HEK293T (cell line): ENCODE data around the gene CDK14.

ENCODE experiments used
- CTCF ChIA-PET: fragments of 350-600 bp; formaldehyde crosslinking; extraction: SDS; loops from one replicate; lab custom pipeline; 2021; ENCODE audit warnings: antibody characterized with exemption, inconsistent platforms; lab: Yijun Ruan, JAX
- POLR2A ChIA-PET: fragments of 350-600 bp; formaldehyde crosslinking; extraction: SDS; loops from one replicate; lab custom pipeline; 2020; ENCODE audit warnings: antibody characterized with exemption, inconsistent platforms; lab: Yijun Ruan, JAX
- DNase-seq: peaks from one replicate; pipeline ENCODE4 v3.0.0; 2012; ENCODE audit warnings: mixed read lengths; ENCODE audit errors: extremely low spot score
- ARNT ChIP-seq: fragments of 450-650 bp; IDR thresholded peaks from 2 replicates; pipeline ENCODE4 v1.6.1; 2017; ENCODE audit warnings: mild to moderate bottlenecking
- BHLHE40 ChIP-seq: fragments of 450-650 bp; IDR thresholded peaks from 2 replicates; pipeline ENCODE4 v1.6.1; 2016; ENCODE audit warnings: mild to moderate bottlenecking, moderate library complexity, borderline replicate concordance
- CTBP1 ChIP-seq: fragments of 450-650 bp; IDR thresholded peaks from 2 replicates; pipeline ENCODE4 v1.6.1; 2016; ENCODE audit warnings: borderline replicate concordance
- ELF4 ChIP-seq: fragments of 450-650 bp; IDR thresholded peaks from 2 replicates; pipeline ENCODE4 v1.6.1; 2017; ENCODE audit warnings: antibody characterized with exemption
- FOXA1 ChIP-seq: fragments of 450-650 bp; IDR thresholded peaks from 2 replicates; pipeline ENCODE4 v1.6.1; 2016; ENCODE audit warnings: mild to moderate bottlenecking
- FOXK2 ChIP-seq: fragments of 450-650 bp; IDR thresholded peaks from 2 replicates; pipeline ENCODE4 v1.6.1; 2016; ENCODE audit warnings: mild to moderate bottlenecking
- FOXM1 ChIP-seq: fragments of 450-650 bp; IDR thresholded peaks from 2 replicates; pipeline ENCODE4 v1.6.1; 2017; ENCODE audit warnings: mild to moderate bottlenecking, borderline replicate concordance
- HDGF ChIP-seq: fragments of 450-650 bp; IDR thresholded peaks from 2 replicates; pipeline ENCODE4 v1.6.1; 2017; ENCODE audit warnings: antibody characterized with exemption, borderline replicate concordance
- L3MBTL2 ChIP-seq: fragments of 450-650 bp; conservative IDR thresholded peaks from 2 replicates; pipeline ENCODE4 v1.6.1; 2016; ENCODE audit warnings: mild to moderate bottlenecking
- LEF1 ChIP-seq: fragments of 450-650 bp; IDR thresholded peaks from 2 replicates; pipeline ENCODE4 v1.6.1; 2017; ENCODE audit warnings: mild to moderate bottlenecking, borderline replicate concordance
- NFRKB ChIP-seq: fragments of 450-650 bp; IDR thresholded peaks from 2 replicates; pipeline ENCODE4 v1.6.1; 2016; ENCODE audit warnings: mild to moderate bottlenecking, moderate library complexity
- PKNOX1 ChIP-seq: fragments of 450-650 bp; IDR thresholded peaks from 2 replicates; pipeline ENCODE4 v1.6.1; 2016
- SP1 ChIP-seq: fragments of 450-650 bp; IDR thresholded peaks from 2 replicates; pipeline ENCODE4 v1.6.1; 2017
- SUZ12 ChIP-seq: fragments of 450-650 bp; IDR thresholded peaks from 2 replicates; pipeline ENCODE4 v1.6.1; 2016; ENCODE audit warnings: mild to moderate bottlenecking
- TARDBP ChIP-seq: fragments of 450-650 bp; IDR thresholded peaks from 2 replicates; pipeline ENCODE4 v1.6.1; 2016
- ZNF384 ChIP-seq: fragments of 450-650 bp; IDR thresholded peaks from 2 replicates; pipeline ENCODE4 v1.6.1; 2016

The CDK14 gene

GRCh38 chr7:90889644-90890043, 293.5 kb downstream of the CDK14 start:
- TF ChIP-seq TARDBP: no peak
- no peak for TF ChIP-seq PKNOX1
- no peak for TF ChIP-seq SUZ12
- TF ChIP-seq ARNT: no peak
- TF ChIP-seq HDGF: no peak
- no peak for TF ChIP-seq L3MBTL2
- no peak for TF ChIP-seq CTBP1
- no peak for TF ChIP-seq FOXA1
- no peak for TF ChIP-seq ZNF384
- TF ChIP-seq BHLHE40: no peak
- no peak for TF ChIP-seq FOXM1
- no peak for TF ChIP-seq FOXK2
- no peak for TF ChIP-seq ELF4
- TF ChIP-seq SP1: no peak
- TF ChIP-seq NFRKB: no peak
- no peak for TF ChIP-seq LEF1
- DNase-seq: no peak
- ChIA-PET POLR2A (no interaction called here), CTCF (no interaction called here)

GRCh38 chr7:90891529-90891928, 295.4 kb downstream of the CDK14 start:
- CTCF ChIA-PET: no interaction called here
- POLR2A ChIA-PET: no interaction called here

GRCh38 chr7:90892213-90892612, 296.1 kb downstream of the CDK14 start:
- TF ChIP-seq BHLHE40 (no peak), FOXK2 (no peak), HDGF (no peak), ZNF384 (no peak), ARNT (no peak), ELF4 (no peak), TARDBP (no peak), CTBP1 (no peak), SUZ12 (no peak), L3MBTL2 (no peak), NFRKB (no peak), PKNOX1 (no peak), FOXA1 (no peak), SP1 (no peak), FOXM1 (no peak), LEF1 (no peak)
- CTCF ChIA-PET: no interaction called here
- DNase-seq: no peak
- POLR2A ChIA-PET: no interaction called here

More at GRCh38 chr7:90891529-90891928, 295.4 kb downstream of the CDK14 start:
- TF ChIP-seq L3MBTL2 (no peak), FOXM1 (no peak), ARNT (no peak), PKNOX1 (no peak), ZNF384 (no peak), TARDBP (no peak), HDGF (no peak), CTBP1 (no peak), FOXK2 (no peak), NFRKB (no peak), SP1 (no peak), FOXA1 (no peak), ELF4 (no peak), LEF1 (no peak)
- no peak for DNase-seq

GRCh38 chr7:90894122-90894521, 298.0 kb downstream of the CDK14 start:
- ChIA-PET CTCF (no interaction called here), POLR2A (no interaction called here)
- DNase-seq: no peak
- TF ChIP-seq FOXK2 (no peak), FOXA1 (no peak)

- ChIA-PET CTCF (no interaction called here), POLR2A (no interaction called here)
- TF ChIP-seq NFRKB (no peak), ELF4 (no peak), ARNT (no peak)
- no peak for DNase-seq
Measured at GRCh38 chr7:90896458-90896857, 300.3 kb downstream of the CDK14 start.

GRCh38 chr7:90897961-90898469, 301.9 kb downstream of the CDK14 start:
- TF ChIP-seq ZNF384: no peak
- TF ChIP-seq FOXA1: no peak
- TF ChIP-seq CTBP1: no peak
- no peak for TF ChIP-seq PKNOX1
- no peak for TF ChIP-seq L3MBTL2
- ChIA-PET CTCF (no interaction called here), POLR2A (no interaction called here)
- no peak for DNase-seq
